Caco-2 (cell line): ENCODE results near the gene PKD1L1. TPM values are rescaled to one million over a fixed set of nuclear protein-coding genes. Genes with fewer than 3 reads are reported as not detected.

Source experiments
- BruUV-seq: library from RNA; stranded (reverse); fragments of 400-500 nt; replicated peaks from 2 replicates; lab custom pipeline; 2021; lab: Mats Ljungman, UMichigan
- CTCF ChIA-PET: fragments of 300-600 bp; sonication (Branson Sonifier 250); formaldehyde crosslinking; loops from one replicate; lab custom pipeline; 2022; ENCODE audit warnings: antibody characterized with exemption; lab: Charles Lee
- POLR2A ChIA-PET: fragments of 300-600 bp; sonication (Branson Sonifier 250); formaldehyde crosslinking; loops from one replicate; lab custom pipeline; 2022; ENCODE audit warnings: antibody characterized with exemption; lab: Charles Lee
- DNase-seq, 2 experiments: peaks; one replicate each; pipeline versions ENCODE4 v3.0.0 to v3.0.0-alpha.2; 2020 to 2022
- H3K27me3 ChIP-seq: replicated peaks from 2 replicates; pipeline ENCODE4 v1.6.0; 2011; ENCODE audit warnings: low read length; ENCODE audit not compliant: control insufficient read depth, insufficient read depth
- H3K36me3 ChIP-seq: 2 replicates; pipeline ENCODE4 v1.5.1; 2011; ENCODE audit warnings: low read length; ENCODE audit not compliant: control insufficient read depth, insufficient read depth
- H3K4me1 ChIP-seq: fragments of 250-450 bp; sonication (Bioruptor Pico); 2 replicates; pipeline ENCODE4 v1.5.1; 2020; ENCODE audit warnings: mild to moderate bottlenecking
- H3K4me3 ChIP-seq: 2 replicates; pipeline ENCODE4 v1.5.1; 2011; ENCODE audit warnings: low read depth, mild to moderate bottlenecking, control low read depth, low read length
- H3K9me3 ChIP-seq: fragments of 250-450 bp; sonication (Bioruptor Pico); 2 replicates; pipeline ENCODE4 v1.5.1; 2020; ENCODE audit warnings: mild to moderate bottlenecking, moderate library complexity
- H3K27ac Mint-ChIP-seq: one replicate; pipeline ENCODE4 v1.8.0; 2022; ENCODE audit warnings: mixed read lengths; ENCODE audit not compliant: unreplicated experiment
- H3K27me3 Mint-ChIP-seq: one replicate; pipeline ENCODE4 v1.8.0; 2022; ENCODE audit warnings: mixed read lengths; ENCODE audit not compliant: insufficient read depth, unreplicated experiment
- H3K36me3 Mint-ChIP-seq: one replicate; pipeline ENCODE4 v1.8.0; 2022; ENCODE audit warnings: mild to moderate bottlenecking, mixed read lengths; ENCODE audit not compliant: insufficient read depth, unreplicated experiment
- H3K4me1 Mint-ChIP-seq: one replicate; pipeline ENCODE4 v1.8.0; 2022; ENCODE audit warnings: low read depth, mixed read lengths; ENCODE audit not compliant: unreplicated experiment
- H3K4me3 Mint-ChIP-seq: one replicate; pipeline ENCODE4 v1.8.0; 2022; ENCODE audit warnings: mild to moderate bottlenecking, moderate library complexity, mixed read lengths; ENCODE audit not compliant: unreplicated experiment
- H3K9me3 Mint-ChIP-seq: one replicate; pipeline ENCODE4 v1.8.0; 2022; ENCODE audit warnings: mixed read lengths; ENCODE audit not compliant: unreplicated experiment
- intact Hi-C: fragments of 100-400 bp; cut with micrococcal nuclease; formaldehyde crosslinking; loops from one replicate; pipeline ENCODE4 v1.10.0; 2022; ENCODE audit not compliant: unreplicated experiment
- total RNA-seq: library from RNA; stranded (reverse); gene quantifications from 2 replicates; pipeline ENCODE4 v1.2.3, GENCODE V29; 2022
- TF ChIP-seq, protein P1 (sequence below), 2 experiments: fragments of 200-600 bp in 1 of 2; IDR thresholded peaks; 1 replicate in 1 of 2; 2 replicates in 1 of 2; pipeline versions ENCODE4 v1.5.1 to v1.8.0; 2011 to 2022; ENCODE audit warnings: antibody characterized with exemption in 1 of 2, control low read depth in 1 of 2, inconsistent platforms in 1 of 2, low read depth in 1 of 2, low read length in 1 of 2, mild to moderate bottlenecking in 1 of 2, moderate library complexity in 1 of 2; ENCODE audit not compliant: insufficient read depth in 1 of 2, severe bottlenecking in 1 of 2, unreplicated experiment in 1 of 2

PKD1L1 gene
- total RNA-seq, 1 experiment from 2014 or later = 0.25 TPM

DNA sequence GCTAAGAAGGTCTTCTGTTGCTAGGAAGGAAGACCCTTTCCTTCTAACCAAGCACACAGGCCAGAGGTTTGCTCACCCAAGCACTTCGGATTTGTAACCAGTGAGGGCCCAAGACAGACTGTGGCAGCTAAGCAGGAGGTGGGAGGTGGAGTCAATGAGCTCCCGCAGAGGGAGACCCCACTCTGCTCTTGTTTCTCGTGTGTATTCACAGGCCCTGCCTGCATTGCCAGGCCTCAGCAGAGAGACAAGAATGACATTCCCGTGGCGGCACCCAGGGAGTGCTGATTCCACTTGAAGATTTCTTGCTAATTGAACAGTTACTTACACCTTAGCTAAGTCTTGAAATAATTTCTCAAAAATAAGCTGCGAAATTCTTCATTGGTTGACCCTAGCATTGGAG, 13.4 kb downstream of the PKD1L1 start:
- H3K4me3 Mint-ChIP-seq = no peak overlapping the region
- no peaks in the 10 kb centered on the region for H3K36me3 Mint-ChIP-seq
- no TSS peak for BruUV-seq
- ChIA-PET POLR2A (no interaction called here), CTCF (no interaction called here)
- TF ChIP-seq, protein P1, sequence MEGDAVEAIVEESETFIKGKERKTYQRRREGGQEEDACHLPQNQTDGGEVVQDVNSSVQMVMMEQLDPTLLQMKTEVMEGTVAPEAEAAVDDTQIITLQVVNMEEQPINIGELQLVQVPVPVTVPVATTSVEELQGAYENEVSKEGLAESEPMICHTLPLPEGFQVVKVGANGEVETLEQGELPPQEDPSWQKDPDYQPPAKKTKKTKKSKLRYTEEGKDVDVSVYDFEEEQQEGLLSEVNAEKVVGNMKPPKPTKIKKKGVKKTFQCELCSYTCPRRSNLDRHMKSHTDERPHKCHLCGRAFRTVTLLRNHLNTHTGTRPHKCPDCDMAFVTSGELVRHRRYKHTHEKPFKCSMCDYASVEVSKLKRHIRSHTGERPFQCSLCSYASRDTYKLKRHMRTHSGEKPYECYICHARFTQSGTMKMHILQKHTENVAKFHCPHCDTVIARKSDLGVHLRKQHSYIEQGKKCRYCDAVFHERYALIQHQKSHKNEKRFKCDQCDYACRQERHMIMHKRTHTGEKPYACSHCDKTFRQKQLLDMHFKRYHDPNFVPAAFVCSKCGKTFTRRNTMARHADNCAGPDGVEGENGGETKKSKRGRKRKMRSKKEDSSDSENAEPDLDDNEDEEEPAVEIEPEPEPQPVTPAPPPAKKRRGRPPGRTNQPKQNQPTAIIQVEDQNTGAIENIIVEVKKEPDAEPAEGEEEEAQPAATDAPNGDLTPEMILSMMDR (IDR thresholded peaks at IDR 0.05; ENCODE audit: insufficient read depth in 1 of 2, low read depth in 1 of 2, low read length in 1 of 2, severe bottlenecking in 1 of 2, unreplicated experiment in 1 of 2) = no peak
- no peaks in the 10 kb centered on the region for H3K27me3 ChIP-seq
- no peaks in the 10 kb centered on the region for H3K27me3 Mint-ChIP-seq
- no peaks in the 10 kb centered on the region for H3K4me1 ChIP-seq
- no peak overlapping the region for H3K4me3 ChIP-seq
- no peak overlapping the region for H3K27ac Mint-ChIP-seq
- H3K36me3 ChIP-seq = no peaks in the 10 kb centered on the region
- no peak for DNase-seq
- intact Hi-C loops = no loop called here
- H3K4me1 Mint-ChIP-seq = no peaks in the 10 kb centered on the region
- no peaks in the 10 kb centered on the region for H3K9me3 ChIP-seq
- no peaks in the 10 kb centered on the region for H3K9me3 Mint-ChIP-seq

DNA sequence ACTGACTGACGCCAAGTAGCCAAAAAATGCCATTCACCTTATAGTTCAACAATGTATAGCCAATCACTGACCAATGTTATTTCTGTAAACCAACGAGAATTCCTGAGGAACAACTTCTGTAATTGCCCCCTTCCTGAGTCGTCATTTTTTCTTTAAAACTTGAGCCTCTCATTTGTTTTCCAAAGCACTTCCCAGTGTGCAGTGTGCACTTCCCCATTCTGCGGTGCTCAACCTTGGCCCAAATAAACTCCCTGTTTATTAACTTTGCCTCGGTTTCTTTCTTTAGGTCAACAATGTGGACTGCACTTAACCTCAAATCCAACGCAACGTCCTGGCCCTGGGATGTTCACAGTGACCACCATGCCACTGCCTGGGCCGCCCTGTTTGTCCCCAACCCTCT, 15.1 kb downstream of the PKD1L1 start:
- Histone ChIP-seq H3K27me3 (no peaks in the 10 kb centered on the region), H3K4me3 (no peak overlapping the region), H3K9me3 (no peaks in the 10 kb centered on the region), H3K4me1 (no peaks in the 10 kb centered on the region), H3K36me3 (no peaks in the 10 kb centered on the region)
- TF ChIP-seq, protein P1 (IDR thresholded peaks at IDR 0.05; ENCODE audit: insufficient read depth in 1 of 2, low read depth in 1 of 2, low read length in 1 of 2, severe bottlenecking in 1 of 2, unreplicated experiment in 1 of 2) = no peak
- Mint-ChIP-seq H3K36me3 (no peaks in the 10 kb centered on the region), H3K4me3 (no peak overlapping the region), H3K27ac (no peak overlapping the region), H3K4me1 (no peaks in the 10 kb centered on the region), H3K9me3 (no peaks in the 10 kb centered on the region), H3K27me3 (no peaks in the 10 kb centered on the region)
- no TSS peak for BruUV-seq
- POLR2A ChIA-PET = no interaction called here
- no peak for DNase-seq
- CTCF ChIA-PET = no interaction called here
- intact Hi-C loops = no loop called here

DNA sequence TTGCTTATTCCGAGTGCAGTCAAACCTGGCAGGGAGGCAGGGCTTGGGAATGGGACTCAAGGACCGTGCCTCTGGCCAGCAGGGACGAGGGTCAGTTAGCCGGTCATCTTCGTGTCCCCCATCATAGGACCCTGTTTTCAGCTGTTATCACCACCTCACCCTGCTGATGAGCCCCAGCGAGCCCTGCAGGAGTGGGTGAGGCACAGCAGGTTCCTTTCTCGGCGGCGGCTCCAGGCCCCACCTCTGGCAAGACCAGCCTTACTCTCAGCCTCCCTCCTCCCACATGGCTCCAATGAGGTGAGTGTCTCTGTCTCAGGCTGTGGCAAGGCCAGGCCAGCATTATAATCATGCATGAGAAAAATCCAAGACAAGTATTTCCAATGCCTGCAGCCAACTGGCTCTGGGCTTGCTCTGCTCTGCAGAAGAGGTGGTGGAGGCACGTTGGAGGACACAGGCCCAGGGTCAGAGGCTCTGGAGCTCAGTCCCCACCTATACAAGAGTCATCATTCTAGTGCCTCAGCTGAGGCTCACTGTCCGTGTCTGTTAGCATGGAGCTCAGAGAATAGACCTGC, 15.7 kb downstream of the PKD1L1 start:
- Mint-ChIP-seq H3K4me1 (no peaks in the 10 kb centered on the region), H3K36me3 (no peaks in the 10 kb centered on the region), H3K27ac (no peak overlapping the region), H3K9me3 (no peaks in the 10 kb centered on the region), H3K4me3 (no peak overlapping the region), H3K27me3 (no peaks in the 10 kb centered on the region)
- Histone ChIP-seq H3K9me3 (no peaks in the 10 kb centered on the region), H3K36me3 (no peaks in the 10 kb centered on the region), H3K4me3 (no peak overlapping the region), H3K4me1 (no peaks in the 10 kb centered on the region), H3K27me3 (no peaks in the 10 kb centered on the region)
- POLR2A ChIA-PET = no interaction called here
- CTCF ChIA-PET = no interaction called here
- intact Hi-C loops = no loop called here
- DNase-seq = no peak
- no TSS peak for BruUV-seq
- TF ChIP-seq, protein P1 (IDR thresholded peaks at IDR 0.05; ENCODE audit: insufficient read depth in 1 of 2, low read depth in 1 of 2, low read length in 1 of 2, severe bottlenecking in 1 of 2, unreplicated experiment in 1 of 2) = no peak
